GM18502 (cell line): Measurements from ENCODE around the gene SSTR5.
"Not testable (repeated sequence)": the region's sequence is repeated elsewhere in the genome, so short reads cannot be mapped to it uniquely, and the experiment has no call there.

Experiments
- ATAC-seq: cut with Tn5 transposase; IDR thresholded peaks from one replicate; pipeline ENCODE4 v1.9.1; 2021; ENCODE audit warnings: mild to moderate bottlenecking; ENCODE audit not compliant: unreplicated experiment, poor library complexity

The SSTR5 gene

DNA sequence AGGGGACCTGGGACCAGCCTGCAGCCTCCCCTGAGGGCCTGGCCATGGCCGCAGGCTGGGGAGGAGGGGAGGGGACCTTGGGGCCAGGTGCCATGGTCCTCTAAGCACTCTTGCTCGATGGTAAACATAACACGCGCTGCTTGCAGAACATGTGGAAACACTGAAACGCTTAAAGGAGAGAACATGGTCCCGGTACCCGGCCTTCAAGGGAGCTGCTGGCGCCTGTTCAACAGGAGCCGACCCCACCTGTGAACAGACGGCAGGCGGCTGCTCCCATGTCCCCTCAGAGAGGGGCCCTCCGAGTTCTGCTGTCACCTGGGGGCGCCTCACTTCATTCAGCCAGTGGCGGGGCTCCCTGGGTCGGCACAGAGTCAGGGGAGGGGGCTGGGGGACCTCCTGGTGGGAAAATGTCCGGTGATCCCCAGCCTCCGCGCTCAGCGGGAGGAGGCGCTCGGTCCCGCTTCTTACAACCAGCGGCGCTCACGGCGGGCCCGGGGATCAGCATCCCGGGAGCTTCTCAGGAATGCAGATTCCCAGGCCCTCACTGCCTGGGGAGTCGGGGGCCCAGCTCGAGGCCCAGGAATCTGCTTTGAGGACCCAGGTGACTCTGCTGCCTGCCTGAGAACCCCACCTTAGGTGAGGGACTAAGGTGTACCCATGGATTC lies 854 bp upstream of the SSTR5 start:
- no peak for ATAC-seq

- ATAC-seq = no peak
These were observed 663 bp downstream of the SSTR5 start for GRCh38 chr16:1073262-1073558.

DNA sequence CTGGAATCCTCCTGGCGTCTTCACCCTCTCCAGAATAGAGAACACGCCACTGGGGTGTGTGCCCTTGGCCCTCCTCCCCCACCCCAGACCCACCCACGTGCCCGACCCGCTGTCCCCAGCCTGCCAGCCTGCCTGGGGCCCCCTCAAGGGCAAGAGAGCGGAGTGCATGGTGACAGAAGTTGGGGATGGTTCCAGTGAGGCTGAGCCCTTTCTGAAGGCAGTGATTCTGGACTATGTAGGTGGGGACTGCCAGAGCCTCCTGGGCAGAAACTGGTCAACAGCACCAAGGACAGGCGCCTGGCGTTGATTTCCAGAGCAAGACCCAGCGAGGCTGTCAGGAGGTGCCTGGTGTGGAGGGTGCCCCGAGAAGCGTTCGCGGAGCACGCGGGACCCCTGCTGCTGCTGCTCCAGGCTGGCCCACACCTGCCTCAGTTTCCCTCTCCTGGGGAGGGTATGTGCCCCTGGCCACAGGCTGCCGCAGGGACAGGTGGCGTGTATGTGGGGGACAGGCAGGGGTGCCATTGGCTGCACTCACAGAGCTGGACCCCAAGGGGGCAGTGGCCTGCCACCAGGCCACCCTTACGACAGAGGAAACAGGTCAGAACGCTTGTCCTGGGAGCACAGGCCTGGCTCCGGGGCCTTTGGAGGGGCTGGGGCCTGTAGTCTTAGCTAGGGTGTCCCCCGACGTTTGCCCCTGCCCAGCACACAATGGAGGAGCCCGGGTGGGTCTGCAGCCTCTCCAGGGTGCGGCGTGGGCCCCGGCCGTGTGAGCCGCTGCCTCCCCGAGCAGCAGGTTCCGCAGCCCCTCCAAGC lies 1.2 kb downstream of the SSTR5 start:
- no peak for ATAC-seq

GRCh38 chr16:1074379-1074649 lies 1.8 kb downstream of the SSTR5 start:
- no peak for ATAC-seq

DNA sequence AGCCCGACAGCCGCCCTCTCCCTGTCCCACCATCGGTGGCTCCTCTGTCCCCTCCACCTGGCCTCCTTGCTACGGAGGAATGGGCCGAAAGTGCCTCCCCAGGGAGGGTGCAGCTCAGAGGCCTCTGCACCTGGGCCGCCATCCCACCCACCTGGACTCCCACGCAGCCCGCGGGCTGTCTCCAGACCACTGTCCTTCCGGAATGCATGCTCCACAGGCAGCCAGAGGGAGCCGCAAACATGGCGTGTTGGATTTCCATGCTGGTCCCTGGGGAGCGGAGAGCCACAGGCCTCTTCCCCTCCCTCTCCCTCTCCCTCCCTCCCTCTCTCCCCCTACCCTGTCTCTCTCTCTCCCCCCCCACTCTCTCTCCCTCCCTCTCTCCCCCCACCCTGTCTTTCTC lies 3.0 kb downstream of the SSTR5 start:
- no peak for ATAC-seq

GRCh38 chr16:1076801-1077576 lies 4.4 kb downstream of the SSTR5 start:
- ATAC-seq = no peak

DNA sequence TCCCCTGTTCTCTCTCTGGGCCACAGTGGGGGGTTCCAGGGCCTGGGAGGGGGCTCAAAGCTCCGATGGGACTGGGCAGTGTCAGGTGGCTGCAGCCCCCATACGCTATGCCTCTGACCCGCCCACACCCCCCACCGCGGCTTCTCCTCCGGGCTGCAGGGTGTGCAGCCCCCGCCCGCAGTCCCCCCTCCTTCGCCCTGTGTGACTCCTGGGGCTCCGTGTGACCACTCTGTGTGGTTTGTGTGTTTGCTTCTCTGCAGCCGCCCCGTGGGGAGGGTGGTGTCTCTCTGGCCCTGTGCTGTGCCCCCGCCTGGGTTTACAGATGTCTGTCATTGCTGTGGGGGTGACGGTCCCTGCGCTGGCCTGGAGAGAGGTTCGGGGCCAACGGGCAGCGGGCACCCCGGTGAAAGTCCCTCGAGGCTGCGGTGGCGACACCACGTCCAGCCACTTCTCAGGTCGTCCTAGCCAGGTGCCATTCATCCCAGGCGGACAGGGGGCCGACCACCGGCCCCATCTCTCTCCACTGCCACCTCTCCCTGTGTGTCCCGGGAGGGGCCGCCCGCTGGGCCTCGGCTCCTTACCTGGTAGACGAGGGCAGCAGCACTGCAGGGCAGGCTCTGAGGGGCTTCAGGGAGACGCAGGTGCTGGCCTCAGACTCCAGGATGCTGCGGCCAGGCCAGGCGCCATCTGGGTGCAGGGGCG lies 5.5 kb downstream of the SSTR5 start:
- no peak for ATAC-seq

GRCh38 chr16:1078579-1079021 lies 6.1 kb downstream of the SSTR5 start:
- ATAC-seq = no peak

GRCh38 chr16:1079341-1079740 lies 6.8 kb downstream of the SSTR5 start:
- no peak for ATAC-seq

GRCh38 chr16:1079786-1080525 lies 7.4 kb downstream of the SSTR5 start:
- no peak for ATAC-seq

DNA sequence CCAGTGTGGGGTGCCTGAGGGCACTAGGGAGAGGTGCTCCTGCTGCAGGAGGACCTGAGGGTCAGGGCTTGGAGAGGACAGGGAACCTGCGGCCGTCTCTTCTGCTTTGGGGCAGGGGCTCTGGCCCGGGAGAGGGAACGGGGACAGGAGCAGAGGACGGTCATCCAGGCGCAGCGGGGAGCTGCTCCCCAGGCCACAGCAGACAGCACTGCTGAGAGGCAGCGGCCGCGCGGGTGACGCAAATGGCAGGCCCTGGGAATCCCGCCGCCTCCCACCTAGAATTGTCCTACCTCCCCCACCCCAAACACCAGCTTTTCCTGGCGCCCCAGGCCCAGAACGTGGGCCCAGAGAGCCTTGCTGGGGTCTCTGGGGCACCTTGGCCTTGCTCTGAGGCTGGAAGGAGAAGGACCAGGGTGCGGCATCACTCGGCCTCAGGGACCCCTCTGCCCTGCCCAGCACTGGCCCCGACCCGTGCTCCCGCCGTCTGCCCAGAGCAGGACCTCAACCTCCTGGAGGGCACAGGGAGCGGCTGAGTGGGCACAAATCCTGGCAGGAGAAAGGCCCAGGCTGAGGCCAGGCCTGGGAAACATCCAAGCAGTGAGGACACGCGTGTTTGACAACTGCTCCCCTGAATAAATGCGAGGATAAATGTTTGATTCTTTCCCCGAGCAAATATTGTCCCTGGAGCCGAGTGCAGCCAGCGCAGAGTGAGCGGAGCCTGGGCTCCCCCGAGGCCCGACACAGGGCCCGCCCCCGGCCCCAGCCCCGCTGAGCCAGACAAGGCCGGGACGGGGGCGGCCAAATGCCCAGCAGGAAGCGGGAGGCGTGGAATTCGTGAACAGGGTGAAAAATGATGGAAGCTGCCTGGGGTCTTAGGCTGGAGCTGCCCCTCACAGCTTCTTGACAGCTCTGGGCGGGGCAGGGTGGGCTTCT lies 8.5 kb downstream of the SSTR5 start:
- ATAC-seq = no peak

DNA sequence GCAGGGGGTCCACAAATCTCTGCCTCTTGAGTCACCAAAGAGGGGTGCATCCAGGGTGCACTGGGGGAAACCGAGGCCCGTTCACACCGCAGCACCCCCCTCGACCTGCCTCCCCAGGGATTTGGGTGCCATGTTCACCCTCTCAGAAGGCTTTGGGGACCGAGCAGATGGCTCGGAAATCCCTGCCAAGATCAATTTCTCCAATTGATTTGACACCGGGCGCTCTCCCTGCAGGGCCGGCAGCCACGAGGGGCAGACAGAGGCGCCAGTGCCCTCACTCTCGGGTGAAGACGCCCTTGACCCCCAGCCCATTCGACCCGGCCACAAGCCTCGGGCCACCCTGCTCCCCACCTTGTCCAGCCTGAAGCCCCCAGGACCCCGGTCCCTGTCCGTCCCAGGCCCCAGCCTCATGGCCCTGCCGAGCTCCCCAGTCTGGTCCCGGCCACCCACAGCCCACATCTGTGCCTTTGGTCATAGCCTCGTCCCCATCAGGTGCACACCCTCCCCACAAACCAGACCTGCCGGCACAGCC lies 9.3 kb downstream of the SSTR5 start:
- ATAC-seq = no peak

- ATAC-seq = no peak
These were observed 9.9 kb downstream of the SSTR5 start for GRCh38 chr16:1082266-1082951.

DNA sequence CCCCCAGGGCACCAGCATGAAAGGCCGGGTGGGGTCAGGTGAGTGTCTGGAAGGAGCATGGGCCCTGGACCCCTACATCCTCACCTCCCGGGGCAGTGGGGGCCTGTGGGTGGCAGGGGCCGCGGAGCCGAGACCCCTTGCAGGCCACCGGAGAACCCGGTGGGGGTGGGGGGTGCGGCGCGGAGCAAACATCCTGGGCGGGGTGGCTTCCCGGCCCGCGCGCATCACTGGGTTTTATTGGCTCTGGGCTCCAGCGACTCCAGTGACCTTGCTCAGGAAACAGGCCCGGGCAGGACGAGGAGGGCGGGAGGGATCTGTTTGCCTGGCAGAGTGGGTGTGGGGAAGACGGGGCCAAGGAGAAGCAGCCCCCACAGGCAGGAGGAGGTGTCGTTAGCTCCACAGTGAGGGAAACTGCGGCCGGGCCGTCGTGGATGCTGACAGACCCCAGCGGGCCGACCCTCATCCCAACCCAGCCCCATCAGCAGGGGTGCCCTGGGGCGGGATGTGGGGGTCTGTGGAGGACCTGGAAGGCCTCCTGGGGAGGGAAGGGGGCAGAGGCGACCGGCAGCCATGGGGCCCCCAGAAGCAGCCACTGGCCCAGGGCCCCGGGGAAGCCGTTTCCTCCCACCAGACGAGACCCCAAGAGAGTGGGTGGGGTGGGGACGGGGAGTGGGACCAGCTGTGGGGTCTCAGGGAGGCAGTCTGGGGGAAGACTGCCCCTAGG lies 10.6 kb downstream of the SSTR5 start:
- ATAC-seq = no peak

- ATAC-seq = no peak
These were observed 12.4 kb downstream of the SSTR5 start for GRCh38 chr16:1084971-1085370.

- ATAC-seq = not testable (repeated sequence)
These were observed 13.9 kb downstream of the SSTR5 start for GRCh38 chr16:1086443-1086842.

DNA sequence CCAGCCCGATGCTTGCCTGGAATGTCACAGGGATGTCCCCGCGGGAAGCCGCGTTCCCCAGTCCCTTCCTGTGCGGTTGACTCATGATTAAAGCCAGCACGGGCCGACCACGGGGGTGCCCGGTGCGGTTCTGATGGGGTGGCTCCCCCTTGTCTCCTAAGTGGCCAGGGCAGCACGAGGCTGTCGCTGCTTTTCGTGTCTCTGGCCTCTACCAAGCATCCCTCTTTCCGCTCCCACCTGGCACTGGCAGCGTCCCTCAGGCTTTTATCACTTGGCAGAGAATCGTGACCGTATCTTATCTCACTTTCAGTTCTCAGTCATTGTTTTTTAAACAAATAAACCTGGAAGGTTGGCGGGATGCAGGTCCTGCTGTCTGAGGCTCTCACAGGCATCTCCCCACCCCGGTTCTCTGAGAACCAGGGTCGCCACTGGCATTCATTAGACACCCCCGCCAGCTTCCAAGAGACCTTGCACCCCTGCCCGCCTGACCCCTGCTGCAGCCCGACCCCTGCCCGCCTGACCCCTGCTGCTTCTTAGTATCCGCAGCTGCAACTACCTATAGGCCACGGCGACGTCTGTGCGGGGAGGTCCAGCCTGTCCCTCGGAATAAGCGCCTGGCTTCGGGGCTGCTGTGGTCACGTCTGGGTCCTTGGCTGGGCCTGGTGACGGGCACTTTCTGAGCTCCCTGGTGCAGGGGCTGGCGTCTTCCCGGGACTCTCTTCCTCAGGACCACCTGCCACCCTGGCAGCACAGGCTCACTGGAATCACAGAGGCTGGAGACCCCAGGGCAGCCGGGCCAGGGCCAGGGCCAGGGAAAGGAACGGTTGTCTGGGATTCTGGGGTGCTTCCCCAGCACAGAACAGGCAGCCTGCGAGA lies 16.0 kb downstream of the SSTR5 start:
- no peak for ATAC-seq
